ENCODE data around the gene HOXD3. TPM values are rescaled to one million over a fixed set of nuclear protein-coding genes. Genes with fewer than 3 reads are reported as not detected.

HOXD3 gene
- total and polyA plus RNA-seq, 2 donors (not counting 1 experiment from before 2014, with no cell fraction given): not detected

GRCh38 chr2:176125772-176126054 is 31.4 kb upstream of the HOXD3 start:
- H3K36me3 ChIP-seq (ENCODE audit: control insufficient read depth, insufficient read depth, low read length): no peaks in the 10 kb centered on the region
- H3K4me3 ChIP-seq (replicated peaks in 1 of 4; ENCODE audit: control extremely low read depth in 1 of 4, insufficient read depth in 1 of 4, low read depth in 3 of 4, low read length in 4 of 4): no peak overlapping the region
- H3K4me2 ChIP-seq (ENCODE audit: extremely low read depth, insufficient read depth, low read length): no peak overlapping the region
- no peak for DNase-seq (ENCODE audit: low read depth in 2 of 2)
- H3K4me1 ChIP-seq (ENCODE audit: control insufficient read depth, extremely low read depth, insufficient read depth, low read length): no peaks in the 10 kb centered on the region
- H3K9ac ChIP-seq (ENCODE audit: insufficient read depth, low read length): no peak overlapping the region
- no peak overlapping the region for H3K27ac ChIP-seq (ENCODE audit: insufficient read depth, low read length)
- no peaks in the 10 kb centered on the region for H4K20me1 ChIP-seq (ENCODE audit: control insufficient read depth, extremely low read depth, insufficient read depth, low read length)
- no peaks in the 10 kb centered on the region for H3K79me2 ChIP-seq (ENCODE audit: control insufficient read depth, insufficient read depth, low read length)
- H2AFZ ChIP-seq (ENCODE audit: low read length): no peak overlapping the region
- peaks cover 79% of the 10 kb centered on the region for H3K27me3 ChIP-seq (ENCODE audit: control insufficient read depth, insufficient read depth, low read length)
- TF ChIP-seq EZH2 (IDR thresholded peaks at IDR 0.05; ENCODE audit: low read length, missing control alignments): no peak
- TF ChIP-seq CTCF (conservative IDR thresholded peaks at IDR 0.05 in 1 of 2, IDR thresholded peaks at IDR 0.05 in 1 of 2; ENCODE audit: low read depth in 1 of 2, low read length in 2 of 2): no peak
- H3K9me3 ChIP-seq (ENCODE audit: control insufficient read depth, insufficient read depth, low read depth, low read length): no peaks in the 10 kb centered on the region

- Histone ChIP-seq H3K27ac (ENCODE audit: insufficient read depth, low read length) (no peak overlapping the region), H3K79me2 (ENCODE audit: control insufficient read depth, insufficient read depth, low read length) (no peaks in the 10 kb centered on the region), H3K4me3 (replicated peaks in 1 of 4; ENCODE audit: control extremely low read depth in 1 of 4, insufficient read depth in 1 of 4, low read depth in 3 of 4, low read length in 4 of 4) (no peak overlapping the region), H3K36me3 (ENCODE audit: control insufficient read depth, insufficient read depth, low read length) (no peaks in the 10 kb centered on the region), H3K27me3 (ENCODE audit: control insufficient read depth, insufficient read depth, low read length) (peaks cover 78% of the 10 kb centered on the region), H3K4me1 (ENCODE audit: control insufficient read depth, extremely low read depth, insufficient read depth, low read length) (no peaks in the 10 kb centered on the region), H2AFZ (ENCODE audit: low read length) (no peak overlapping the region), H3K9ac (ENCODE audit: insufficient read depth, low read length) (no peak overlapping the region), H4K20me1 (ENCODE audit: control insufficient read depth, extremely low read depth, insufficient read depth, low read length) (no peaks in the 10 kb centered on the region), H3K4me2 (ENCODE audit: extremely low read depth, insufficient read depth, low read length) (no peak overlapping the region), H3K9me3 (ENCODE audit: control insufficient read depth, insufficient read depth, low read depth, low read length) (no peaks in the 10 kb centered on the region)
- TF ChIP-seq EZH2 (IDR thresholded peaks at IDR 0.05; ENCODE audit: low read length, missing control alignments) (no peak), CTCF (conservative IDR thresholded peaks at IDR 0.05 in 1 of 2, IDR thresholded peaks at IDR 0.05 in 1 of 2; ENCODE audit: low read depth in 1 of 2, low read length in 2 of 2) (peak; percentile 70 to 86)
- DNase-seq (ENCODE audit: low read depth in 2 of 2): peak; percentile 33 to 73
Observed at GRCh38 chr2:176126929-176127773, 30.0 kb upstream of the HOXD3 start.

- H3K79me2 ChIP-seq (ENCODE audit: control insufficient read depth, insufficient read depth, low read length): no peaks in the 10 kb centered on the region
- TF ChIP-seq CTCF (conservative IDR thresholded peaks at IDR 0.05 in 1 of 2, IDR thresholded peaks at IDR 0.05 in 1 of 2; ENCODE audit: low read depth in 1 of 2, low read length in 2 of 2) (no peak), EZH2 (IDR thresholded peaks at IDR 0.05; ENCODE audit: low read length, missing control alignments) (no peak)
- no peak overlapping the region for H3K9ac ChIP-seq (ENCODE audit: insufficient read depth, low read length)
- H3K9me3 ChIP-seq (ENCODE audit: control insufficient read depth, insufficient read depth, low read depth, low read length): no peaks in the 10 kb centered on the region
- peaks cover 78% of the 10 kb centered on the region for H3K27me3 ChIP-seq (ENCODE audit: control insufficient read depth, insufficient read depth, low read length)
- no peak overlapping the region for H3K4me2 ChIP-seq (ENCODE audit: extremely low read depth, insufficient read depth, low read length)
- no peaks in the 10 kb centered on the region for H3K4me1 ChIP-seq (ENCODE audit: control insufficient read depth, extremely low read depth, insufficient read depth, low read length)
- no peaks in the 10 kb centered on the region for H4K20me1 ChIP-seq (ENCODE audit: control insufficient read depth, extremely low read depth, insufficient read depth, low read length)
- no peak overlapping the region for H3K4me3 ChIP-seq (replicated peaks in 1 of 4; ENCODE audit: control extremely low read depth in 1 of 4, insufficient read depth in 1 of 4, low read depth in 3 of 4, low read length in 4 of 4)
- no peaks in the 10 kb centered on the region for H3K36me3 ChIP-seq (ENCODE audit: control insufficient read depth, insufficient read depth, low read length)
- H3K27ac ChIP-seq (ENCODE audit: insufficient read depth, low read length): no peak overlapping the region
- no peak for DNase-seq (ENCODE audit: low read depth in 2 of 2)
- H2AFZ ChIP-seq (ENCODE audit: low read length): no peak overlapping the region
Observed at GRCh38 chr2:176127774-176128072, 29.4 kb upstream of the HOXD3 start.

Data from fibroblast of lung (primary cell).